Embryonic facial prominence (tissue), 1 donor: ENCODE measurements around the gene PARS2.

Experiments used
- DNase-seq: peaks from one replicate; pipeline ENCODE4 v3.0.0-alpha.2; 2016; ENCODE audit errors: extremely low spot score

PARS2 gene

DNA sequence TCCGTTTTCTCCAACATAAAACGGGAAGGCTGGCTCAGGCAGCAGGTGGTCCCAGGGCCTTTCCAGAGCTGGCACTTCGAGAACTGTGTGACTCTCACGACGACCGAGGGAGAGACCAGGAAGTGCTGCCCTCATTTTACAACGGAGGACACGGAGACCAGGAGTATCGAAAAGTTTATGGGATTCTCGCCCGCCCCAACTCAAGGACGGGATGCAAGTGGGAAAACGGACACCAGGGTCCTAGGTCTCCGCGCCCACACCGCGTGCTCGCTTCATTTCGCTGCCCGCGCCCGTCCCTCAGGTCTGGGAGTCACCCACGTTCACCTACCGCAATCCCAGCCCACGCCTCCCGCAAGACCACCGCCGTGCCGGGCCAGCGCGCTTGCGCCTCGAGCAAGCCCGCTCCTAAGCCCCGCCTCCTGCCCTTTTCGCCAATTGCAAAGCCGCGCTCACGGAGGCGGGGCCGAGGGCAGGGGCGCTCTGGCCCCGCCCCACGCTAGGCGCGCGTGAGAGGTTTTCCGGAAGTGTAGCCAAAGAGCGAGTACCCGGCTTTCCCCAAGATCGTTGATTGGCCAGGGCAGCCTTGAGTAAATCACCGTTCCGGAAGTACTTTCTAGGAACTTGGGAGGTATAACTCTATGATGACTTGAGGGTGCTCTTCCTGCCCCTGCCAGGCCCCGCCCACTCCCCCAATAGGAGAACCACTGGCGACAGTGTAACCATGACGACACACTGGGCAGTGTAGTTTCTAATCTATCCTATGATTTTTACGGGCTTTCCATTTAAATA, at the start of gene PARS2:
PARS2 (minus strand) TSS at position 391 of the 789 bp plus-strand sequence. CDS start 5,362 bp downstream, outside the sequence.
- peak; percentile 100 for DNase-seq

GRCh38 chr1:54814126-54814498, 49.8 kb upstream of the PARS2 start:
- no peak for DNase-seq

GRCh38 chr1:54813485-54814125, 49.3 kb upstream of the PARS2 start:
- DNase-seq: no peak

- no peak for DNase-seq
Observed at GRCh38 chr1:54812801-54813484, 48.6 kb upstream of the PARS2 start.

GRCh38 chr1:54811739-54812655, 47.7 kb upstream of the PARS2 start:
- no peak for DNase-seq

GRCh38 chr1:54811066-54811465, 46.7 kb upstream of the PARS2 start:
- DNase-seq: no peak

GRCh38 chr1:54810153-54810942, 46.0 kb upstream of the PARS2 start:
- DNase-seq: no peak

- no peak for DNase-seq
Observed at GRCh38 chr1:54809496-54810074, 45.3 kb upstream of the PARS2 start.

DNA sequence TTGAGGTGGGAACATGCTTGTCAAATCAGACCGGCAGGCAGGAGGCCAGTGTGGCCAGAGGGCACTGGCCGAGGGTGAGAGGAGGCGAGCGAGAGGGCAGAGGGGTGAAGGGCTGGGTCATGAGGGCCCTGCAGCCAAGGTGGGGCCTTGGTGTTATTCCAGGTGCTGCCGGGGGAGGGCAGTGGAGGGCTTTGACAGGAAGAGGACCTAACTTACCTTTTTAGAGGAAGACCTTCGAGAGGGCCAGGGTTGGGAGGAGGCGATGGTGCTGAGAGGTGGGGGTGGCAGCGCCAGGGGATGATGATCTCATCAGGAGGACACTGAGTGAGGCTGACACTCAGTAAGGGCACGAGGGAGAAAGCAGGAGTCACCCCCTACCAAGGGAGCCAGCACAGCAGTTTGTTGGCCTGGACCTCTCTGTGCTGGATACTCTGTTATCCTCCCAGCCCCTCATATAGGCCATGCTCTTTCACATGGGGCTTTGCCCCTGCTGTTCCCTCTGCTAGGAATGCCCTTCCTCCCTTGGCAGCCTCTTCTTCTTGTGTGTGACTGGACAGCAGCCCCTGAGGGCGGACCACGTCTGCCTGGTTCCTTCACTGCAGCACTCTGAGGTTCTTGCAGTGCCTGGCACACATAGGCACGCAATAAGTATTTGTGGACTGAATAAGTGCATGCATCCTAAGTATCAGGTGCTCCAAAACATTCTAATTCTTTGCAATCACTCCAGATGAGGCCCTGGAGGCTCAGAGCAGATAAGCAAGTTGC, 44.3 kb upstream of the PARS2 start:
- DNase-seq: no peak

DNA sequence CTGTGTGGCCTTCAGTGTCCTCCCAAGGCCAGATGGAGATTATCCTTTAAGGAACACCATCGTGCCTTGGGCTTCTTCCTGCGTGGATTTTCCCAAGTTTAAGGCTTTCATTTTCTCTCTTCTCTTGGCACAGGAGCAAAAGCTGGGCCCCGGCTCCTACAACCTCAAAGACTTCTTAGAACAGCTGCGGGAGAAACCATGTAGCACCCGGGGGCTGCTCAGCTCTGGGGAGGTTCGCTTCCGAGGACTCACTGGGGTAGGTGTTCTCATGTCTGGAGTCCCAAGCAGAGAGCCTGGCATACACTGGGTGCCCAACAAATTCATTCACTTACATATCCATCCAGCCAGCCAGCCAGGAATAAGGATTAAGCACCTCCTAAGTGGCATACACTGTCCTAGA, 43.4 kb upstream of the PARS2 start:
- no peak for DNase-seq

GRCh38 chr1:54806931-54807611, 42.7 kb upstream of the PARS2 start:
- no peak for DNase-seq

DNA sequence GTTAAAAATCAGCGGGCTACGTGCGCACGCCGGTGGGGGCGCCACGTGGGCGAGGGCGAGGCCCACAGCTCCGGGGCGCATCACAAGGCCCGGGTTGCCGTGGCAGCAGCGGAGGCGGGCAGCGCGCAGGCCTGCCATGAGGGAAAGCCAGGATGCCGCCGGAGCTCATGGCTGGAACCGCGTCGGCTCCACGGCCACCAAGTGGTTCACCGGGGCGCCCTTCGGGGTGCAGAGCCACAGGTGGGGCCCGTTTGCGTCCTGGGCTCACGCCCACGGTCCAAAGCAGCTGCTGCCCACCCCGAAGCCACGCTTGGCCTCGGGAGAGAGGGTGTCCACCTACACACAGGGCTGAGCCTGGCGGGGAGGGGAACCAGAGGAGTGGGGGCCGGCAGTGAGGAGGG, 41.7 kb upstream of the PARS2 start:
- DNase-seq: no peak

- no peak for DNase-seq
Observed at GRCh38 chr1:54805466-54805865, 41.1 kb upstream of the PARS2 start.

DNA sequence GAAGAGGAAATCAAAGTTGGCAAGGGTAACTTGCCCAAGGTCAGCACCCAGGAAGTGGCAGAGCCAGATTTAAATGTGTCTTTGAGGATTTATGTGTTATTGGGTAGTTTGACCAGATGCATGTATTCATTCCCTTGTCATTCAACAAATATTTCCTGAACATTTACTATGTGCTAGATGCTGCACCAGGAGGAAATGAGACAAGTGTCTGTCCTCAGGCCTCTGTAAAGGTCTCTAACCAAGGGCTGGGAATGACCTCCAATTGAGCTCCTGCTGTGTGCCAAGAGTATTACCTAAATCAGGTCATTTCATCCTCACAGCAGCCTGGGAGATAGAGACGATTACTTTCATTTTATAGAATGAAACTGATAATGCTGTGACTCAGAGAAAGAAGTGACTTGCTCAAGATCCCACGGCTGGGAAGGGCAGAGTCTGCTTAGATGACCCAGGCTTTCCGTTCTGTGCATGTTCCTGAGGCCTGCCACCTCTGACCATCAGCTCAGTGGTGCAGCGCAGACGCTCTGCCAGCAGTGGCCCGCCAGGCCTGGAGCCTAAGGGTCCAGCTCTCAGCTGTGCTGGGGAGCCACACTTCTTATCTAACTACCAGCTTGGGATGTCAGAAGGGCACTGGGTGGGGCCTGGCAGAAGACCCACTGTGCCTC, 40.3 kb upstream of the PARS2 start:
- no peak for DNase-seq

GRCh38 chr1:54803761-54804470, 39.6 kb upstream of the PARS2 start:
- DNase-seq: no peak

GRCh38 chr1:54800899-54801759, 36.8 kb upstream of the PARS2 start, which contains the start of gene TTC22:
TSS of gene TTC22 (minus strand) at chr1:54801323. CDS start at chr1:54801163, 160 bp downstream.
- DNase-seq: no peak
